HepG2 (cell line): ENCODE results near the gene DNAJC15. TPM values are rescaled to one million over a fixed set of nuclear protein-coding genes. Genes with fewer than 3 reads are reported as not detected.

Source experiments
- ATAC-seq: fragments of 200-7000 bp; cut with Tn5 transposase; 3 replicates; pipeline ENCODE4 v1.9.1; 2020; ENCODE audit warnings: mild to moderate bottlenecking, moderate library complexity
- BruUV-seq: library from RNA; stranded (reverse); fragments of 400-500 nt; replicated peaks from 2 replicates; lab custom pipeline; 2021; lab: Mats Ljungman, UMichigan
- CTCF ChIA-PET: fragments of 300-600 bp; formaldehyde crosslinking; extraction: SDS; loops from one replicate; lab custom pipeline; 2021; ENCODE audit warnings: low total read pairs, inconsistent platforms, low intra/inter-chr PET ratio; lab: Yijun Ruan, JAX
- POLR2A ChIA-PET: fragments of 350-600 bp; sonication (Branson Sonifier 250); formaldehyde crosslinking; loops from one replicate; lab custom pipeline; 2020; ENCODE audit warnings: antibody characterized with exemption, inconsistent platforms; lab: Yijun Ruan, JAX
- DNase-seq: peaks from one replicate; pipeline ENCODE4 v3.0.0-alpha.2; 2015; ENCODE audit warnings: low spot score
- FAIRE-seq: peaks from 3 replicates; lab custom pipeline; 2011; peaks lifted over from hg19 to GRCh38; lab: Jason Lieb, UNC
- H2AFZ ChIP-seq: one replicate; pipeline ENCODE4 v1.6.1; 2011; ENCODE audit warnings: low read length, inconsistent platforms
- H3K27ac ChIP-seq: fragments of 300-600 bp; 3 replicates; pipeline ENCODE4 v1.8.0; 2011; ENCODE audit warnings: mixed run types, mild to moderate bottlenecking, mixed read lengths, low read length, inconsistent platforms; ENCODE audit not compliant: insufficient read depth; ENCODE audit errors: extremely low read length
- H3K27me3 ChIP-seq, 2 experiments: fragments of 200-600 bp in 1 of 2; 2 replicates in 1 of 2; 3 replicates in 1 of 2; pipeline versions ENCODE4 v1.6.0 to v1.8.0; 2011; ENCODE audit warnings: low read length in 2 of 2, mild to moderate bottlenecking in 2 of 2, moderate library complexity in 2 of 2, inconsistent platforms in 1 of 2; ENCODE audit not compliant: insufficient read depth in 2 of 2, control insufficient read depth in 1 of 2
- H3K36me3 ChIP-seq, 2 experiments: fragments of 200-600 bp in 1 of 2; replicated peaks in 1 of 2; 2 replicates in 1 of 2; 3 replicates in 1 of 2; pipeline versions ENCODE4 v1.5.1 to v1.8.0; 2011; ENCODE audit warnings: low read length in 2 of 2, inconsistent platforms in 1 of 2; ENCODE audit not compliant: insufficient read depth in 2 of 2, control insufficient read depth in 1 of 2
- H3K4me1 ChIP-seq: 2 replicates; pipeline ENCODE4 v1.5.1; 2012; ENCODE audit warnings: low read length, inconsistent platforms; ENCODE audit not compliant: insufficient read depth
- H3K4me2 ChIP-seq: 2 replicates; pipeline ENCODE4 v1.6.0; 2011; ENCODE audit warnings: low read depth, low read length, inconsistent platforms
- H3K4me3 ChIP-seq, 3 experiments: fragments of 200-600 bp in 1 of 3; sonication (generic), shearing (Covaris generic) in 1 of 3; replicated peaks in 1 of 3; 2 replicates each; pipeline ENCODE4 v1.5.1; 2011 to 2016; ENCODE audit warnings: low read length in 3 of 3, inconsistent platforms in 2 of 3, low read depth in 2 of 3, mild to moderate bottlenecking in 2 of 3, control low read depth in 1 of 3, mixed read lengths in 1 of 3; ENCODE audit not compliant: insufficient read depth in 1 of 3
- H3K79me2 ChIP-seq: one replicate; pipeline ENCODE4 v1.6.1; 2011; ENCODE audit warnings: low read length, inconsistent platforms; ENCODE audit not compliant: insufficient read depth
- H3K9ac ChIP-seq: 2 replicates; pipeline ENCODE4 v1.6.0; 2011; ENCODE audit warnings: mild to moderate bottlenecking, low read depth, low read length, inconsistent platforms; ENCODE audit not compliant: insufficient read depth
- H3K9me3 ChIP-seq: 2 replicates; pipeline ENCODE4 v1.5.1; 2012; ENCODE audit warnings: mild to moderate bottlenecking, low read length
- H4K20me1 ChIP-seq: 2 replicates; pipeline ENCODE4 v1.6.0; 2011; ENCODE audit warnings: inconsistent platforms, mild to moderate bottlenecking, low read length, moderate library complexity; ENCODE audit not compliant: insufficient read depth
- HMGXB3 ChIP-seq: sonication (generic); formaldehyde crosslinking; IDR thresholded peaks from 2 replicates; pipeline ENCODE4 v1.4.0; 2020; ENCODE audit warnings: missing genetic modification reagents, borderline replicate concordance
- KLF9 ChIP-seq: IDR thresholded peaks from 2 replicates; pipeline ENCODE4 v1.6.1; 2016; ENCODE audit warnings: low read depth
- MLLT10 ChIP-seq: sonication (generic); formaldehyde crosslinking; IDR thresholded peaks from 2 replicates; pipeline ENCODE4 v1.4.0; 2020; ENCODE audit warnings: missing genetic modification reagents
- RFX1 ChIP-seq: fragments of 450-650 bp; IDR thresholded peaks from 2 replicates; pipeline ENCODE4 v1.6.1; 2017
- TRIM22 ChIP-seq: fragments of 450-650 bp; IDR thresholded peaks from 2 replicates; pipeline ENCODE4 v1.6.1; 2017
- TRIM24 ChIP-seq: sonication (generic); formaldehyde crosslinking; IDR thresholded peaks from 2 replicates; pipeline ENCODE4 v1.8.0; 2022; ENCODE audit warnings: mild to moderate bottlenecking, missing genetic modification reagents
- ZNF407 ChIP-seq: sonication (generic); formaldehyde crosslinking; IDR thresholded peaks from one replicate; pipeline ENCODE4 v1.5.1; 2020; ENCODE audit warnings: mild to moderate bottlenecking, missing genetic modification reagents; ENCODE audit errors: not compliant biosample characterization
- ZNF414 ChIP-seq: sonication (generic); formaldehyde crosslinking; IDR thresholded peaks from 2 replicates; pipeline ENCODE4 v1.5.0; 2020; ENCODE audit warnings: missing genetic modification reagents
- ZNF781 ChIP-seq: sonication (generic); formaldehyde crosslinking; IDR thresholded peaks from 2 replicates; pipeline ENCODE4 v1.5.1; 2020; ENCODE audit warnings: borderline replicate concordance, mild to moderate bottlenecking, missing genetic modification reagents; ENCODE audit errors: not compliant biosample characterization
- WGBS: methylation state at CpG from one replicate; pipeline ENCODE4 v1.1.6; 2017; ENCODE audit warnings: low lambda C conversion rate; 5-methylcytosine and 5-hydroxymethylcytosine counted together
- in situ Hi-C: cut with HindIII; loops from 2 replicates; pipeline ENCODE4 v1.10.0; 2017; ENCODE audit warnings: low pct_unique_long_range_greater_than_20kb; ENCODE audit not compliant: extremely low pct_ligation_motif_present
- intact Hi-C: fragments of 100-400 bp; cut with micrococcal nuclease; formaldehyde crosslinking; loops from one replicate; pipeline ENCODE4 v1.10.0; 2022; ENCODE audit not compliant: unreplicated experiment
- polyA plus RNA-seq, 8 experiments: library from polyadenylated mRNA; depleted of rRNA in 3 of 8; stranded (reverse) in 7 of 8; unstranded in 1 of 8; fragments of >200 nt; fragmentation: Illumina TruSeq in 4 of 8; extraction: Trizol in 4 of 8; gene quantifications; 2 replicates each; pipeline versions ENCODE4 v1.2.1 to v1.2.3, GENCODE V29; 2011 to 2016; ENCODE audit warnings: low read depth in 4 of 8, missing spikeins in 1 of 8, mixed read lengths in 1 of 8; ENCODE audit not compliant: insufficient read depth in 1 of 8
- total RNA-seq, 5 experiments: library from RNA; depleted of rRNA; stranded (reverse); fragments of >200 nt; fragmentation: Illumina TruSeq; extraction: Trizol; gene quantifications; 2 replicates each; pipeline ENCODE4 v1.2.3, GENCODE V29; 2016; ENCODE audit warnings: low read depth in 1 of 5

Gene DNAJC15
- total and polyA plus RNA-seq, 2 of the 13 experiments (the other 11 are each of a cell fraction or from before 2014, with no cell fraction given), result 23.0 to 31.9 TPM

GRCh38 chr13:42997381-42997780 is 26.0 kb upstream of the DNAJC15 start (continued):
- TF ChIP-seq HMGXB3, result no peak
- TF ChIP-seq TRIM24 (CRISPR knock-in tag), result no peak
- TF ChIP-seq MLLT10, result no peak
- TF ChIP-seq KLF9 (CRISPR knock-in tag), result no peak
- TF ChIP-seq ZNF414 (CRISPR knock-in tag), result no peak
- no peak for TF ChIP-seq RFX1

GRCh38 chr13:42999491-42999890 is 23.9 kb upstream of the DNAJC15 start:
- H3K27ac ChIP-seq, result no peak overlapping the region
- no peaks in the 10 kb centered on the region for H3K79me2 ChIP-seq
- ChIA-PET POLR2A (no interaction called here), CTCF (no interaction called here)
- 0% methylated on average over 2 of the region's 2 CpGs for WGBS
- peaks cover 10% of the 10 kb centered on the region for H3K4me1 ChIP-seq
- no peaks in the 10 kb centered on the region; a peak in 2 of 5 replicates for H3K27me3 ChIP-seq
- H3K9ac ChIP-seq, result no peak overlapping the region
- no peak overlapping the region for H2AFZ ChIP-seq
- no peaks in the 10 kb centered on the region for H3K9me3 ChIP-seq
- no peaks in the 10 kb centered on the region for H3K36me3 ChIP-seq
- no peak overlapping the region for H3K4me3 ChIP-seq
- intact Hi-C loops, result no loop called here
- in situ Hi-C loops, result no loop called here
- FAIRE-seq (no peak), DNase-seq (no peak), ATAC-seq (no peak)
- H4K20me1 ChIP-seq, result no peaks in the 10 kb centered on the region
- BruUV-seq, result no TSS peak
- no peak overlapping the region for H3K4me2 ChIP-seq
- TF ChIP-seq ZNF407 (CRISPR knock-in tag) (no peak), ZNF781 (CRISPR knock-in tag) (no peak), TRIM22 (no peak)
